C4-2B (cell line): Measurements from ENCODE around the gene HES7.

Experiments
- H3K27ac ChIP-seq: fragments of 450-650 bp; 2 replicates; pipeline ENCODE4 v1.5.1; 2017
- CTCF ChIP-seq: fragments of 450-650 bp; conservative IDR thresholded peaks from 2 replicates; pipeline ENCODE4 v1.5.1; 2017; ENCODE audit warnings: mild to moderate bottlenecking
- ZFX ChIP-seq: fragments of 450-650 bp; IDR thresholded peaks from 2 replicates; pipeline ENCODE4 v1.6.1; 2017

The HES7 gene

GRCh38 chr17:8118769-8119580, 4.9 kb downstream of the HES7 start:
- H3K27ac ChIP-seq = peak overlapping the region; percentile 73
- TF ChIP-seq ZFX (no peak), CTCF (peak; percentile 98)

- TF ChIP-seq CTCF (no peak), ZFX (no peak; the same call in 1 of the 2 replicates)
Observed at GRCh38 chr17:8117980-8118768, 5.7 kb downstream of the HES7 start, which contains the start of gene ALOXE3. ALOXE3 (minus strand) TSS chr17:8118514; CDS start chr17:8117990, 524 bp downstream.

GRCh38 chr17:8117367-8117979, 6.4 kb downstream of the HES7 start:
- TF ChIP-seq CTCF (no peak), ZFX (no peak)
- H3K27ac ChIP-seq = peak overlapping the region; percentile 73

More at GRCh38 chr17:8117980-8118768, 5.7 kb downstream of the HES7 start, which contains the start of gene ALOXE3:
- peak within 1 kb of the TSS; percentile 73 for H3K27ac ChIP-seq

GRCh38 chr17:8116776-8117175, 7.1 kb downstream of the HES7 start:
- no peak for TF ChIP-seq CTCF
- no peak for TF ChIP-seq ZFX
- no peak overlapping the region for H3K27ac ChIP-seq

- no peak for TF ChIP-seq CTCF
- no peak for TF ChIP-seq ZFX
- no peak overlapping the region for H3K27ac ChIP-seq
Observed at GRCh38 chr17:8110907-8111306, 13.0 kb downstream of the HES7 start.

- H3K27ac ChIP-seq = no peak overlapping the region
- TF ChIP-seq ZFX (no peak), CTCF (peak; percentile 58)
Observed at GRCh38 chr17:8110456-8110804, 13.5 kb downstream of the HES7 start.
